ENCODE data around the gene IDUA.

DNA sequence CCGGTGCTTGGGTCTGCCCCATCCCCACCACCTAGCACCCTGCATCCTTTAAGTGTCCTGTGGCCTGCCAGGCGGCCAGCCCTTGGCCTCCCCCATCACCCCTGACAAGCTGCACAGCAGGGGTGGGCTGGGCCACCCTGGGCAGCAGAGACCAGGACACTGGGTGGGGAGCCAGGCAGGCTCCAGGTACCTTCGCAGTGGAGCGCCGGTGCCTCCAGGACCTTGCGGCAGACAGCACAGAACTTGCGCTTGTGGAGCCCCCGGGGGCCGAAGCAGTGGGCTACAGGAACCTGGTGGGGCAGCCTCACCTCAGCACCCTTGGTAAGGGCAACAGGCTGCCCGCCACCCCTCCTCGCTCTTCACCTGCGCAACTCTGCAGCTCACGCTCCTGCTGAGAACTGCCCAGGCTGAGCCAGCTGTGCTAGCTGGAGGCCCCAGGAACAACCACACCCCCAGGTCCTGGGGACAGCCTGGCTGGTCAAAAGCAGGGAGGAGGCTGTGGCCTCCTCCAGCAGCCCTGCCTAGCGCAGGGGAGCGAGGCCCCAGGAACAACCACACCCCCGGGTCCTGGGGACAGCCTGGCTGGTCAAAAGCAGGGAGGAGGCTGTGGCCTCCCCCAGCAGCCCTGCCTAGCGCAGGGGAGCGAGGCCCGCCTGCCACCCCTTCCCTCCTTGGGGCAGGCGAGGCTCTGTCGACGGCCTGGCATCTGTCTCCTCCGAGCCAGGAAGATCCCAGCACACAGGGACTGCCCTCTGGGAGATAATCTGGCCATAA lies 18.0 kb upstream of the IDUA start:
- TF ChIP-seq ZNF274 (IDR thresholded peaks at IDR 0.05; ENCODE audit: low read depth, low read length) = no peak
- TF ChIP-seq YY1 (IDR thresholded peaks at IDR 0.05; ENCODE audit: insufficient read depth, insufficient read length) = no peak

Data from NT2/D1 (cell line).